Stimulated activated CD8-positive, alpha-beta memory T cell treated with anti-CD3 and anti-CD28 coated beads, Interleukin-15, amount 100 ng/mL, for 1 hour (primary cell): ENCODE measurements around the gene ASB3.
"Not testable (repeated sequence)": the region's sequence is repeated elsewhere in the genome, so short reads cannot be mapped to it uniquely, and the experiment has no call there.

ENCODE experiments used
- DNase-seq: peaks from one replicate; pipeline ENCODE4 v3.0.0-alpha.2; 2020; ENCODE audit warnings: low read depth

Gene ASB3

DNA sequence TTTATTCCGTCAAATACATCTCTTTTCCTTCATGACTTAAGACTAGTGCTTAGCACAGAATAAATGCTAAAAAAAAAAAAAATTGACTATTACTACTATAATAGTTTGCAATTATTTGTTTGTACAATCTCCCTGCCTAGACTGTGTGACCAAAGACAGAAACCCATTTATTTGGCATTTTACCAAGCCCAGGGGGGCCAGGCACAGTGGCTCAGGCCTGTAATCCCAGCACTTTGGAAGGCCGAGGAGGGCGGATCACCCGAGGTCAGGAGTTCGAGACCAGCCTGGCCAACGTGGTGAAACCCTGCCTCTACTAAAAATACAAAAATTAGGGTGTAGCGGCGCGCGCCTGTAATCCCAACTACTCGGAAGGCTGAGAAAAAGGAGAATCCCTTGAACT, 1.4 kb downstream of the ASB3 start:
- no peak for DNase-seq

GRCh38 chr2:53784436-53784835, 2.3 kb downstream of the ASB3 start:
- no peak for DNase-seq

DNA sequence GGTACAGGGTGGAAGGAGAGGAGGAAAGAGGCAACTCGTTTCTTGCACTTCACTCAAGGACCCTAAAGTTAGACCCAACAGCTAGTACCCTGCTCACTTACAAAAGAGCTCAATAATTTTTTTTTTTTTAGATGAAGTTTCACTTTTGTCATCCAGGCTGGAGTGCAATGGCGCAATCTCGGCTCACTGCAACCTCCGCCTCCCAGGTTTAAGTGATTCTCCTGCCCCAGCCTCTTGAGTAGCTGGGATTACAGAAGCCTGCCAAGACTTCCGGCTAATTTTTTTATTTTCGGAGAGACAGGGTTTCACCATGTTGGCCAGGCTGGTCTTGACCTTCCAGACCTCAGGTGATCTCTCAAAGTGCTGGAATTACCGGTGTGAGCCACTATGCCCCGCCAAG, 4.1 kb downstream of the ASB3 start:
- no peak for DNase-seq

- DNase-seq: no peak
Measured at GRCh38 chr2:53780056-53780455, 6.7 kb downstream of the ASB3 start.

GRCh38 chr2:53778536-53779162, 8.1 kb downstream of the ASB3 start:
- no peak for DNase-seq

GRCh38 chr2:53777134-53777533, 9.6 kb downstream of the ASB3 start:
- DNase-seq: no peak

GRCh38 chr2:53770264-53770663, 16.5 kb downstream of the ASB3 start:
- no peak for DNase-seq

DNA sequence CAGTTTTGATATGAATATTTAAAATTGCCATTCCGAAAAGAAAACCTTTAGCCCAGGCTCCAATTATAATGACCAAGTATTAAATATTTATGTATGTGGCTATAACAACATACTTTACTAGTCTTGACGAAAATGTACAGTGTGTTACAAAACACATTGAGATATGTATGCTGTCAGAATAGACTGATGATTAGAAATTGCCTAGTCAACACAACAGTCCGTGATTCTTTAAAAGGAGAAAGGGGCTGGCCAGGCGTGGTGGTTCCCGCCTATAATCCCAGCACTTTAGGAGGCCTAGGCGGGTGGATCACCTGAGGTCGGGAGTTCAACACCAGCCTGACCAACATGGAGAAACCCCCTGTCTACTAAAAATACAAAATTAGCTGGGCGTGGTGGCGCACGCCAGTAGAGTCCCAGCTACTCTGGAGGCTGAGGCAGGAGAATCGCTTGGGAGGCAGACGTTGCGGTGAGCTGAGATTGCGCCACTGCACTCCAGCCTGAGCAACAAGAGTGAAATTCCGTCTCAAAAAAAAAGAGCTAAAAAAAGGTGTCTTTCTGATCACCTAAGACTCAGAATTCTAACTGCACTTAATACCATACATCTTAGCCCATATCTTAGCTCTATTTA, 17.3 kb downstream of the ASB3 start:
- DNase-seq: no peak

DNA sequence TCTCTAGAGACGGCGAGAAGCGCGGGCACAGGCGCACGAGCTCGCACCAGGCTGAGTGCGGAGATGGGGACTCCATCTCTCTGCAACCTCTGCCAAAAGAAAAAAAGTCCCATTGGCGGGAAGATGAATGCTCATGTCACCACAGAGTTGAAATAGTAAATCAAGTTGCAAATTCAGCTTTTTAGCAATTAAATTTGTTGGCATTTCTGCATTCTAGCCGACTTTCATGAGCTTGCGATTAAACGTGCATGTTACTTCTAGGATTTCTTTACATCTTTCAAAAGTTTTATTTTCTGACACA, 18.6 kb downstream of the ASB3 start:
- no peak for DNase-seq

GRCh38 chr2:53767405-53768241, 19.1 kb downstream of the ASB3 start, which contains the start of gene CHAC2:
CHAC2 (plus strand) TSS chr2:53767804; CDS start chr2:53767887, 83 bp downstream.
- peak; percentile 53 for DNase-seq

DNA sequence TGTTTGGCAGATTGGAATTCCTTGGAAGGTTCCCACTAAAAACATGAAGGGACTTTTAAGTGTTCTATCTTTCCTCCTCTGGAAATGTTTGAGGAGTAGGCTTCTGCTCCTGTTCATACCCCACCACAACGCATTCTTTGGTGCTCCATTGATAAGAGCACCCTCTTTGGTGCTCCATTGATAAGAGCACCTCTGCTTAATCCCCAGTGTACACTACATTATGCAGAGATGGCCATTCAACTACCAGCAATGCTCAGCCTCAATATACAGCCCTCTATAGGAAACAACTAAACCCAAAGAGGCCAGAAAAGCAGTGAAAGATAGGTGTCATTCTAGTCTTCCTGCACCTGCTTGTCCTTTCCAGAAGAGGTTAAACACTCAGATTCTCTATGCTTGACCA, 21.0 kb downstream of the ASB3 start:
- DNase-seq: no peak

GRCh38 chr2:53757206-53757605, 29.5 kb downstream of the ASB3 start:
- DNase-seq: not testable (repeated sequence)

GRCh38 chr2:53756644-53757043, 30.1 kb downstream of the ASB3 start:
- DNase-seq: no peak

- DNase-seq: no peak
Measured at GRCh38 chr2:53755121-53755520, 31.6 kb downstream of the ASB3 start.

DNA sequence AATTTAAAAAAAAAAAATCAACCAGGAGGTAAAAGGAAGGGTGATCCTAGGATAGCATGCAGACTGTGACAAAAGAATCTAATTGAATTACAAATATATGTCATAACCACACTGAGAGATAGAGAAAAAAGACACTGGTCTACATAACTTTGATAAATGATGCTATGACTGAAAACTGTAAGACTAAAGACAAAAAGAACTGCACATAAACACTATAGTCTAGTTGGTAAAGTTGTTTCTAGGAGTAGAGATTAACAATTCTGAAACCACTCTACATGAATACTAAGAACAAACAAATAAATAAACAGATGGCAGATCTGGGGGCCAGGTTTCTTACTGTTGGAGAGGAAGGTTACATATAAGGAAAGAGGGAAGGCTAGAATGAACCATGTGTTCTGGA, 33.7 kb downstream of the ASB3 start:
- no peak for DNase-seq

- DNase-seq: no peak
Measured at GRCh38 chr2:53752385-53752784, 34.4 kb downstream of the ASB3 start.

DNA sequence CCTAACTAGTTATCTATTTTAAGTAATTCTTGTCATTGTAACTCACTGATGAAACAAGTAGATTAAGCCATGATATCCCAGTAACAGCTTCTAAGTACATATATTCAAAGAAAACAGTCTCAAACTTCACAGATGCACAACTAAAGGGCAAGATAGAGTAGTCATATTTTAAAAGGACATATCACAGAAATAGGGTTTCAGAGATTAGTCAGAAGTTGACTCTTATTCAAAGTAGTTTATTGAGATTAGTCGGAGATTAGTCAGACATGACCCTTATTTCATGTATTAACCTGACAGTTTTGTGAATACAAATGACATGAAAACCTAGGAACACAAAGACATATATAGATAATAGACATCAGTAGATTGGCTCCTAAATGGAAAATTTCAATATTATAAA, 35.0 kb downstream of the ASB3 start:
- DNase-seq: no peak

GRCh38 chr2:53750041-53750768, 36.5 kb downstream of the ASB3 start:
- DNase-seq: no peak

- no peak for DNase-seq
Measured at GRCh38 chr2:53744395-53745065, 42.2 kb downstream of the ASB3 start.

DNA sequence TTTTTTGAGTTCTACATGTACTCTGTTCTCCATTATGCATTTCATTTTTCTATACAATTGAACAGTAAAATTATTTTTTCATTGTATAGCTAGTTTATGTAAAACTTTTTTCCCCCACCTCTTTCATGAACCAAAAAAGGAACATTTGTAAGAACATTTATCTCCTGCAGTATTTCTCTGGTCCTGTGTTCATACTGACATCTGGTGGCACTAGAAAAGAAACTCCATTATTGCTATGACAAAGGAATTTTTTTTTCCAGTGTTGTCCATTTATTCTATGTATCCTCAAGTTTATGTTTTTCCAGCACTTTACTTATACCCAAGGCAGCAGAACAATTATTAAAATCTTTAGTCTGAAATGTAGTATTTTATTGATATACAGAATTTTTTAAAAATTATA, 46.6 kb downstream of the ASB3 start:
- no peak for DNase-seq

- no peak for DNase-seq
Measured at GRCh38 chr2:53739032-53739431, 47.7 kb downstream of the ASB3 start.

- DNase-seq: no peak
Measured at GRCh38 chr2:53737091-53737490, 49.7 kb downstream of the ASB3 start.
